Stomach (tissue), 4 donors: Measurements from ENCODE around the gene PRICKLE2.

Experiments
- CTCF ChIP-seq, 7 experiments: fragments of 450-650 bp in 4 of 7; fragments of 200-600 bp in 3 of 7; sonication (generic) in 3 of 7; IDR thresholded peaks; one replicate each; pipeline ENCODE4 v1.5.1; 2016 to 2019; ENCODE audit warnings: antibody characterized with exemption in 7 of 7, control low read depth in 2 of 7, mild to moderate bottlenecking in 1 of 7
- EP300 ChIP-seq: sonication (generic); formaldehyde crosslinking; IDR thresholded peaks from one replicate; pipeline ENCODE4 v1.6.1; 2017; ENCODE audit warnings: antibody characterized with exemption
- POLR2A ChIP-seq, 4 donors: fragments of 450-650 bp; IDR thresholded peaks; one replicate each; pipeline ENCODE4 v1.6.1; 2016; ENCODE audit warnings: antibody characterized with exemption in 4 of 4, control low read depth in 2 of 4, mild to moderate bottlenecking in 1 of 4, moderate library complexity in 1 of 4
- POLR2AphosphoS5 ChIP-seq, 3 donors: sonication (generic); formaldehyde crosslinking; IDR thresholded peaks; one replicate each; pipeline ENCODE4 v1.6.1; 2016; ENCODE audit warnings: antibody characterized with exemption in 3 of 3

- no peak for TF ChIP-seq CTCF (IDR thresholded peaks at IDR 0.05)
- no peak for TF ChIP-seq POLR2A (IDR thresholded peaks at IDR 0.05)
- no peak for TF ChIP-seq EP300
- TF ChIP-seq POLR2AphosphoS5 (IDR thresholded peaks at IDR 0.05), result peak in 2 of 3 donors; percentile 43 to 68
Measured at GRCh38 chr3:64187065-64187959, 38.0 kb downstream of the PRICKLE2 start.
